Stromal cell of bone marrow (primary cell): ENCODE measurements around the gene RIC8B.

Experiments used
- DNase-seq: peaks from one replicate; pipeline ENCODE4 v3.0.0-alpha.2; 2012; ENCODE audit warnings: low read depth

The RIC8B gene

GRCh38 chr12:106758349-106759110, 16.0 kb upstream of the RIC8B start:
- DNase-seq = no peak

DNA sequence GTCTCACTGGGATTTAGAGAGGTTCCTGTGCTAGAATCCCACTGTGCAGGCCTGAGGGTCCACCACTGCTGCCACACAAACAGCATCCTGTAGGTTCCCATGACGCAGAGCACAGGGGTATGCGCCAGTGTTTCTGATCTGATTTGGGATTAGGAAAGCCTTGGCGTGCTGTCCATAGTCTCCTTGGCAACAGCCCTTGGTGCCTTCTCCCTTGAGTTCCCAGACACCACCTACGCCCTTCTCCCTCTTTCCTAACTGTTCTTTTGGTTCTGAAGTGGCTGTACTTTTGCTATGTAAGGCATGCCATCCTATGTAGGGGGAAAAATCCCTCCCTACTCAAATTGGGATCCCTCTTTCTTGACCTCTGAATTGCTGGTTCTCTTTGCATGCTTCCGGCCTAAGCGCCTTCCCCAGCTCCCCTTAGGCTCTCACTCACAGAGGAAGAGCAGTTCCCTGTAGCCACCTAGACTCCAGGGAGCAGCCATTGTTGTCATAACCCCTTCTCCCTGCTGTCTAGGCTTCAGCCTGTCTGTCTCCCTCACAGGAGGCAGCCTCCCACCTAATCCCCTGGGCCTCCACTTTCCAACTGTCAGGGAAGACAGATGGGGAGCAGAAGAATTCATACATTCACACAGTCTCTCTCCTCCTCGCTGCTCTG, 14.8 kb upstream of the RIC8B start:
- DNase-seq = no peak

DNA sequence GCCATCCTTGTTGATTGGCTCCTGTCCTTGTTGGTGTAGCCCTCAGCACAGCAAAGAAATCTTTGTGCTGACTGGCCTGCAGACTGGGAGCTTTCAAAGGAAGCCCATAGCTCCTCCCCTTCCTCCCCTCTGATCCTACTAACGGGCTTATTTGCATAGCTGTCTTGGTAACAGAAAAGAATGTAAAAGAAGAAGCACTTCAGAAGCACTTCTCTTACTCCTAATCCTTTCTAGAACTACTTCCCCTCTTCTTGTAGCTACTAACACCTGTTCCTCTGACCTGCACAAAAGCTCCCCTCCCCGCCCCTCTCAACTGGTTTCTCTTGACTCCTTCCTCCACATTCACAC, 14.3 kb upstream of the RIC8B start:
- no peak for DNase-seq

DNA sequence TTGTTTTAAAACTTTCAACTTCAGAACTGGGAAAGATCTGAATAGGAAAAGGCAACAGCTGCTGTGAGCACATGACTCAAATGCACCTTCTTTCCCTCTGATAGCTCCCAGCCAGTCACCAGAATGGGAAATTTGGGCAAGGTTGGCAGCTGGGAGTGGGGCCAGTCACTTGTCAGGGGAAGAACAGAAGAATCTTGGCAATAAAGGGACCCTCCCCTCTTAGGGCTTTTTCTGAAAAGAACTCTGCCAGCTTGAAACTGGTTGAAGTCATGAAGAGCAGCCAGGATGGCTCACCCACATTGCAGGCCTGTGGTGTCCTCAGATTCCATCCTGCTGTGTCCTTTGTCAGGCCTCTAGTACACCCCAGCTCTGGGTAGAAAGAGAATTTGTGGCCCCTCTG, 10.3 kb upstream of the RIC8B start:
- no peak for DNase-seq

- peak; percentile 21 for DNase-seq
Observed at GRCh38 chr12:106764738-106765137, 9.7 kb upstream of the RIC8B start.

GRCh38 chr12:106766393-106766826, 8.1 kb upstream of the RIC8B start:
- DNase-seq = no peak

DNA sequence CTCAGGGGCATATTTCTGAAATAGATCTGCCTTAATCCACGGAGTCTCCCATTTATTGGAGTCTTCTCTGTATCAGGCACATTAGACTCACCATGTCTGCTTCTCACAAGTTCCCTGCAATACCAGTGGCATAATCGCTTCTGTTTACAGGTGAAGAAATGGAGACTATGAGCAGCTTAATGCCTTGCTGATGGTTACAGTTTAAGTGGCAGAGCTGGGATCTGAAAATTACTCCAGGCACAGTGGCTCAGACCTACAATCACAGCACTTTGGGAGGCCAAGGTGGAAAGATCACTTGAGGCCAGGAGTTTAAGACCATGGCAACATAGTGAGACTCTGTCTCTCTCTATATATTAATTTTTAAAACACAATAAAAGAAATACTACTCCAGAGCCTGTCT, 7.3 kb upstream of the RIC8B start:
- no peak for DNase-seq

DNA sequence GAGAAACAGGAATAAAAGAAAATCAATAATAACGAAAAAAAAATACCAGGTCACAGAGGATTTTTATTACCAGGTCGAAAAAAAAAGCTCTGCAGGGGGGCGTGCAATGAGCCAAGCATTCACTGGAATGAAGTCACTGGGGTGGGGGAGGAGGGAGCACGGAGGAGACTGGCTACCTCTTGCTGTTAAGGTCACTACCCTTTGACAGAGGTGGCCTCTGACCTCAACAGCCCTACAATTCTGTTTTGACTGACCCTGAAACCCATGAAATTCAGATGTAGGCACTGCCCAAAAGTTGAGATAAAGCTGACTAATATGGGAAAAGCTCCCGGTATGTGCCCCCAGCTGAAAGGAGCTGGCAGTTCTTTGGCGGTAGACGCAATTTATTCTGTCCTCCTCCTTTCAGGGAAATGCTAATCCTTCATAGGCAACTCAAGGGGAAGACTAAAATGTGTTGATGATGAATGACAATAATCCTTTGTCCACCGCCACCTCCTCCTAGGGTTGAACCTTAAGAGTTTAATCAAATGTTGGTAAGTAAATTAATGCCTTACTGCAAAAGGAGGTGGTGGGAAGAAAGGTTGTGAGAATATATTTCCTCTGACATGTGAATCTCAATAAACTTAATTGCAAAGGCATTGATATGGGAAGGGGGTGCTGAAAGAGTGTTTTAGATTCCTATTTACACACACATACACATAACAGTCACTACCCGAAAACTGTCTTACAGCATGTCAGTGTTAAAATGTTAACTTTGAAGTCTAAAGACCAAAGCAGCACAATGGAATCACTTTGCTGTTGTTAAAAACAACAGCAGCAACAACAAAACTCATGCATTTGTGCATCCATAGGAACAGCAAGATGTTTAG, 6.3 kb upstream of the RIC8B start:
- DNase-seq = no peak

- peak; percentile 27 for DNase-seq
Observed at GRCh38 chr12:106769078-106769477, 5.4 kb upstream of the RIC8B start.

DNA sequence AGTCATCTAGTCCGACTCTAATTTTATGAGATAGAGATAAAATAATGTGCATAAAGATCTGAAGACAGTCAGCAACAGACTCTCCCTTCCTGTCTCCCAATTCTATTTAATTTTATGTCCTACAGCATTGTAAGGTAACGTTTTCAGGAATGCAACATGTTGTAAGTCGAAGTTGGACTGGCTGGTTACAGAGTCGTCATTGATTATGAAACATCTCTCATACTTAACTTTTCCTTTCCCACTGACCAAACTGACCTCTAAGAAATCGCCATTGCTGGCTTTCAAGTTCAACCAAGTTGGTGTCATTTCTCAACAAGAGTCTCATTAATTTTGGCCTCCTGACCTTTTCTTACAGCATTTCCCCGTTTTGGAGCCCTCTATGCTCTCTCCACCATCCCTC, 4.9 kb upstream of the RIC8B start:
- DNase-seq = no peak

DNA sequence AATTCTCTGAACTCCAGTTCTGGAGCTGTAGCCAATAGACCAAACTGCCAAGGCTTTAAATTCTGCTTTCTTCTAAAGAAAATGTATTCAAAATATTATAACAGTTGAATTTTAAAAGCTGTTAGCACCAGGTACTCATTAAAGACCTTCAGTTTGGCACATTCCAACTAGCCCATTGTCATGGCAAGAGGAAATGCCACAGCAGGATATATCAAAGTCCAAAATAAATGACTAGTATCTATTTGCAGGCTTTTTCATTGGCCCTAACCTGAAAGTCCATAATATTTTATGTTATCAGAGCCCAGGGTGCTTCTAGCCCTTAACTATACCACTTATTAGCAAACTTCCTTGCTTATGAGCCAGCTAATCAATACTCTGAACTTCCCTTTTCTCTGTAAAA, 3.1 kb upstream of the RIC8B start:
- no peak for DNase-seq

DNA sequence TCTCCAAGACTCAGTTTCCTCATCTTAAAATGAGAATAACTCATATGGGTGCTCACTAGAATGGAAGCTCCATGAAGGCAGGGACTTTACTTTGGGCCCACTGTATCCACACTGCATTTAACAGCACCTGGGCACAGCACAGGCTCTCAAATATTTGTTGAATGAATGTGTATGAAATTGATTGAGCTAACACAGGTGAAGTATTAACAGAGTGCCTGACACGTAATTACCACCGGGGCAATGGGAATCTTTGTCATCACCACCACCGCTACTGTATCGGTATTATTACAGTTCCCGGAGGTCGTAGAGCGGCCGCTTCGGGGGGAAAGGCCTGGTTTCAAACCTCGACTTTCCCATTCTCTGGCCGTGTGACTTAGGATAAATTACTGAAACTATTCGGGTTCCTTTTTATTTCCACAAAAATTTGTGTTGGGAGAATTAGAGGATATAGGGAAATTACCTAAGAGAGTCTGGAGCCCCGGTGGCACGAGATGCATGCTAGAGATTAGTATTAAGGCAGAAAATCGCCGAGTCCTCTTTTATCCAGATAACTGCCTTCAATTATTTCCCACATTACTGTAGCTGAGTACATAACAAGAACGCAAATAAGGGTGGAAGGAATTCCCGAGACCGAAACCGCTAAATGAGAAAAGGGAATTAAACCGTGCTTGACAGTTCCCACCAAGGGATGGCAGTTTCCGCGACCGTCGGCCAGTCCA, 1.0 kb upstream of the RIC8B start:
- no peak for DNase-seq

DNA sequence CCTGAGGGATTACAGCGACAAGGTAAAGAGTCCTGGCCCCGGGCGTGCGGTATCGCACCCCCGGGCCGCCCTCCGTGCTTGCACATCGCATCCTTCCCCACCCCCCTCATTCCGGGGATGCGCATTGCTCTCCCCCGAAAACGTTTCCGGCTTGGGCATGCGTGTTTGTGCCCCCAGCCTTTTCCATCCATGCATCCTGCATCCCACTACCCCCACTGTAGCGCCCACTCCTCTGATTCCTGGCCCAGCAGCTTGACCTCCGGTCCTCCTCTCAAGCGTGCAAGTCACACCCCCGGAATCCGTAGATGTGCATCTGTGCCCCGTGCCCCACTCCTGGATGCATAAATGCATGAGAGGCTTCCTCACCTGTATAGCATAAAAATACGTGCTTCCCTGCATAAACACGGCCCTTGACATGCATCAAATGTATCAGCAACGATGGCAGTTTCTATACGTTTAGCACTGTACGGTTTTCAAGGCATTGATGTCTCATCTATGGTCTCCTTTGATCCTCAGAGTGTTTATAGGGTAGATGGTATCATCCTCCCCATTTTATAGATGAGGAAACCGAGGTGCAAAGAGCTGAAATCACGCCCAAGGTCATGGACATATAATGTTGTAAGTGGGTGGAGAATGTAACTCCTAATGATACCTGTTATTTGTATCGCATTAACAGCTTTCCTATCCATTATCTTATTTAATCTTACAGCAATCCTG, 484 bp downstream of the RIC8B start:
- DNase-seq = no peak

DNA sequence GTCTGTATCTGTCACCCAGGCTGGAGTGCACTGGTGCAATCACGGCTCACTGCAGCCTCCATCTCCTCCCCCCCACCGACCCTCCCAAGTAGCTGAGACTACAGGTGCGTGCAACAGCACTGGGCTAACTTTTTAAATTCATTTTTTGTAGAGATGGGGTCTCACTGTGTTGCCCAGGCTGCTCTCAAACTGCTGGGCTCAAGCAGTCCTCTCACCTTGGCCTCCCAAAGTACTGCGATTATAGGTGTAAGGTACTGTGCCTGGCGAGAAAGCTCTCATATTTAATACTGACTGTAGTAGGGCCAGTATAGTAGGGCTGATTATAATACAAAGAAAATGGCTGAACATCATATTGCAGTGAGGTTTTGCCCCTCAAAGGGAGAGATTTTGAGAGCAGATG, 2.4 kb downstream of the RIC8B start:
- DNase-seq = no peak

DNA sequence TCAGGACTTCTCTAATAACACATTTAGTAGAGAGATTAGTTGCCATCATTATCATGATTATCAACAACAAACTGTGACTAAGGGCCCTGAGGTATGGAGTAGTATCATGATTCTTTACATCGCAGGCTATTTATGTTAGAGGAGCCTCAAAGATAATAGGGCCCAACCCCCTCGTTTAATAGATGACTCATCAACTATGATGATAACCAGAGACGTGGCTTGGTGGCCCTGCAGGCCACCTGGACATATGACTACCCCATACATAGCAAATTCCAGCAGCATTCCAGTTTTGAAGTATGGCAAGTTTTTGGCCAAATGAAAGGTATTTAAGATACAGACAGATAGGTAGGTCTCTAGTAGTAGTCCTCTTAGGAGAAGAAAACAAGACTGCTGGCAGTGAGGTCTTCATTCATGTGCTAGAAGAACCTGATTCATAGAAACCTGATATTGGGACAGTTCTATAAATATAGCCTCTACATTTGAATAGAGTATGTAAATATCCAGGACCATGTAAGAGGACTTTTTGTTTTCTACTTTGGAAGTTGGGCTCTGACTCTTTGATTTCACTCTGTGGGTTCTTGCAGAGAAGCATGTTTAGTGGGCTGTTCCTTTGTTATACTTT, 5.6 kb downstream of the RIC8B start:
- DNase-seq = no peak

- no peak for DNase-seq
Observed at GRCh38 chr12:106782619-106783018, 8.1 kb downstream of the RIC8B start.

GRCh38 chr12:106783515-106783914, 9.0 kb downstream of the RIC8B start:
- no peak for DNase-seq

GRCh38 chr12:106790020-106790419, 15.5 kb downstream of the RIC8B start:
- no peak for DNase-seq

DNA sequence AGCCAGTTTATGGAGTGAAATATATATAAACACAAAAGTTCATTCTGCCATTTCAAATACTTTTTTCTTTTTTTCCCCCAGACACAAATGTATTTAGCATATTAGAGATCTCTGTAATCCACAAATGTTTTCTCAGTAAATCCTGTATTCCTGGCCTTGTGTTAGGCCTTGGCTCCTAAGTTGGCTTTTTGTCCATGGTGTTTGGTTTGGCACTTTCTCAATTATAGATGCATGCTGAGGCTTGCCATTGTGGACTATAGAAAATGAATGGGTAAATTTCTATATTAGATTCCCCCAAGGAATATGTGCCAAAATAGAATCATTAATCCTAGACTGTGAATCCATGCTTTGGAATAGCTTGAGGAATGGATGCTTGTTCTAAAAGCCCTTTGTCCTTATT, 17.0 kb downstream of the RIC8B start:
- DNase-seq = no peak

DNA sequence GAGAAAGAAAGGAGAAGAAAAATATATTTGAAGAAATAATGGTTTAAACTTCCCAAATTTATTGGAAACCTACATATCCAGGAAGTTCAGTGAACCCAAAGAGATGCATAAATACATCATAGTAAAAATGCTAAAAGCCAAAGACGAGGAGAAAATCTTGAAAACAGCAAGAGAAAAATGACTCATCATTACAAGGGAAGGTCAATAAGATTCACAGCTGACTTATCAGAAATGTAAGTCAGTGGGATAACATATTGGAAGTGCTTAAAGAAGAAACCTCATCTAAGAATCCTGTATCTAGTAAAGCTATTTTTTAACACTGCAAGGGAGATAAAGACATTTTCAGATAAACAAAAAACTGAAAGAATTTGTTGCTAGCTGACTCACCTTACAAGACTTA, 19.9 kb downstream of the RIC8B start:
- DNase-seq = no peak

- DNase-seq = no peak
Observed at GRCh38 chr12:106801167-106801708, 26.8 kb downstream of the RIC8B start.
